ENCODE measurements around the gene OR6C76.

DNA sequence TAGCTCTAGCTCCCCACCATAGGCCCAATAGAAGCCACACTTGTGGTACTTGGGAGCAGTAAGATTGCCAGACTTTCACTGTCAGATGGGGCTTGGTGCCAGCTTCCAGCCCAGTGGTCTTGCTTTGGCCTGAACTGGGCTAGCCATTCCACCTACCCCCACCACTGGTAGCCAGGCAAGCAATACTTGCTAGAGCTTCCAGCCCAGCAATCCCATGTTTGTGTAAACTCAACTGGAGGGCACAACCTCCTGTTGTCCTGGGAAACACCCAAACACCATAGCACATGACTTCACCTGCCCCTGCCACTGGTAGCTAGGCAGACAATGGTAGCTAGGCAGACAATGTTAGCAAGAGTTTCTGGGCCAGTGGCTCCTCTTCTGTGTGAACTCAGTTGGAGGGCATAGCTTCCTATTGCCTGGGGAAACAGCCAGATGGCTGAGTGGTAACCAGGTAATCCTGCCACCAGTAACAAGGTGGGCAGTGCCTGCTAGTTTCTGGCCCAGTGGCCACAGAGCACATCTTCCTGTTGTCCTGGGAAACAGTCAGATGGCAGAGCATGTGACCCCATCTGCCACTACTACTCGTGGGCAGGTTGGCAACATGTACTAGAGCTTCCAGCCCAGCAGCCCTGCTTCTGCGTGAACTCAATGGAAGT lies 5.6 kb upstream of the OR6C76 start:
- TF ChIP-seq GATA2 (IDR thresholded peaks at IDR 0.05; ENCODE audit: low read depth, low read length) (no peak), GATA3 (IDR thresholded peaks at IDR 0.05; ENCODE audit: low read depth, low read length) (no peak)
